ENCODE results near the gene GRM6. TPM values are rescaled to one million over a fixed set of nuclear protein-coding genes. Genes with fewer than 3 reads are reported as not detected.

The GRM6 gene
- total and polyA plus RNA-seq, 9 of the 15 experiments (the other 6 are each of a cell fraction or from before 2014, with no cell fraction given): not detected

DNA sequence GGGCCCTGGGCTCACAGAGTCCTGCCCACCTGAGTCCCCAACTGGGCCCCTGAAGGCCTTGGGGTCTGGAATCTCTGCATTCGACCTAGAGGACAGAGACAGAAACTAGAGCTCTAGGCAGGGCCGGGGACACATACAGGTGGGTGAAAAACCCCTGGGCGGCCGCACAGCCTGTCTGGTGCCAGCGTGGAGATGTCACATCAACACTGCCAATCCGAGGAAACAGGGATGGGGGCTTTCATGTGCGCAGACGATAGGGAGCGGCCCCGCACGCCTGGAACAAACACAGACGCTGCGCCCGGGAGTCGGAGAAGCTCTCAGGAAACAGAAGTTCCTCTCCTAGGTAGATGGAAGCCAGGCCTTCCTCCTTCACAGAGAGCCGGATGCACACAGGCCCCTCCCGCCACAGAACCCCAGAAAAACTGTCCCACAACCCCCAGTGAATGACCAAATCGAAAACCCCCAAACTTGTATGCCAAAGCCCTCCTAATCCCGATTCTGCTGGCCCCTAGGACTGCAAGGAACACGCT lies 1.8 kb downstream of the GRM6 start:
- no TSS peak for BruUV-seq (replicated peaks)
- Histone ChIP-seq H4K20me1 (replicated peaks; ENCODE audit: control insufficient read depth, insufficient read depth, low read length) (no peaks in the 10 kb centered on the region), H3K4me1 (replicated peaks in 1 of 2; ENCODE audit: control insufficient read depth in 2 of 2, insufficient read depth in 2 of 2, low read length in 2 of 2) (no peaks in the 10 kb centered on the region), H3K79me2 (ENCODE audit: control insufficient read depth, insufficient read depth, low read length) (no peaks in the 10 kb centered on the region), H3K4me2 (ENCODE audit: insufficient read depth, low read length) (no peak overlapping the region), H3K27me3 (ENCODE audit: control insufficient read depth in 2 of 2, insufficient read depth in 2 of 2, low read length in 2 of 2) (peaks cover 0 to 48% of the 10 kb centered on the region in 2 experiments; a peak in 2 of 5 replicates), H3K9me3 (replicated peaks; ENCODE audit: control insufficient read depth, insufficient read depth, low read depth, low read length) (no peaks in the 10 kb centered on the region), H3K36me3 (ENCODE audit: control insufficient read depth, insufficient read depth, low read length) (no peaks in the 10 kb centered on the region), H3K9me1 (ENCODE audit: control insufficient read depth, insufficient read depth, low read length) (no peaks in the 10 kb centered on the region), H2AFZ (ENCODE audit: low read depth, low read length) (no peak overlapping the region), H3K9ac (ENCODE audit: insufficient read depth in 1 of 2, low read depth in 2 of 2, low read length in 2 of 2) (no peak overlapping the region), H3K4me3 (no peak overlapping the region), H3K27ac (ENCODE audit: extremely low read depth, low read depth, low read length) (no peak overlapping the region)
- TF ChIP-seq TEAD4 (IDR thresholded peaks at IDR 0.05; ENCODE audit: low read length) (no peak), TEAD4 (CRISPR knock-in tag; IDR thresholded peaks at IDR 0.05; ENCODE audit: borderline replicate concordance) (no peak), TRIM28 (IDR thresholded peaks at IDR 0.05) (no peak), RFX5 (IDR thresholded peaks at IDR 0.05; ENCODE audit: low read depth, low read length) (no peak), ETV1 (tag; conservative IDR thresholded peaks at IDR 0.05; ENCODE audit: low read depth) (no peak), SAFB2 (IDR thresholded peaks at IDR 0.05; ENCODE audit: borderline replicate concordance, low read depth, low read length, severe bottlenecking) (no peak), HNRNPLL (IDR thresholded peaks at IDR 0.05; ENCODE audit: low read depth, low read length, poor library complexity, severe bottlenecking) (no peak)
- 2% methylated on average over 16 of the region's 20 CpGs for WGBS (ENCODE audit: insufficient coverage, low coverage, missing lambda C conversion rate)
- no peak for DNase-seq (ENCODE audit: extremely low read depth in 1 of 4, low spot score in 3 of 4)
- ChIA-PET POLR2A (no interaction called here), CTCF (ENCODE audit: low intra/inter-chr PET ratio) (no interaction called here)
- FAIRE-seq: no peak
- in situ Hi-C loops (cut with MboI) (no loop called here), intact Hi-C loops (cut with micrococcal nuclease) (no loop called here)
- no peak for ATAC-seq

Data from K562 (cell line).